ENCODE results near the gene ZNF148. TPM values are rescaled to one million over a fixed set of nuclear protein-coding genes. Genes with fewer than 3 reads are reported as not detected.
"Not testable (repeated sequence)": the region's sequence is repeated elsewhere in the genome, so short reads cannot be mapped to it uniquely, and the experiment has no call there.

The ZNF148 gene
- total RNA-seq, 1 donor, result 40.1 TPM

DNA sequence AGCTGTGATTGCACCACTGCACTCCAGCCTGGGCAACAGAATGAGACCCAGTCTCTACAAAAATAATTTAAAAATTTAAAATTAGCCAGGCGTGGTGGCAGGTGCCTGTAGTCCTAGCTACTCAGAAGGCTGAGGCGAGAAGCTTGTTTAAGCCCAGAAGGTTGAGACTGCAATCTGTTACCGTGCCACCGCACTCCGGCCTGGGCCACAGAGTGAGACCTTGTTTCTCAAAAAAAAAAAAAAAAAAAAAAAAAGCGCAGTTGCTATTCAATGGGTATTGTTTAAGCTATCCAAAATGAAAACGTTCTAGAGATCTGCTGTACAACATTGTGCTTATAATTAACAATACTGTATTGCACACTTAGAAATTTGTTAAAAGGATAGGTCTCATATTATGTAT is 24.0 kb downstream of the ZNF148 start:
- no peak for TF ChIP-seq CTCF (IDR thresholded peaks at IDR 0.05; ENCODE audit: insufficient read depth, low read length)
- no peak overlapping the region for H3K4me3 ChIP-seq (ENCODE audit: low read depth, low read length)
- DNase-seq (ENCODE audit: low read depth), result no peak

GRCh38 chr3:125350597-125350996 is 24.5 kb downstream of the ZNF148 start:
- DNase-seq (ENCODE audit: low read depth), result no peak
- no peak for TF ChIP-seq CTCF (IDR thresholded peaks at IDR 0.05; ENCODE audit: insufficient read depth, low read length)
- H3K4me3 ChIP-seq (ENCODE audit: low read depth, low read length), result no peak overlapping the region

GRCh38 chr3:125349556-125350165 is 25.5 kb downstream of the ZNF148 start:
- no peak for DNase-seq (ENCODE audit: low read depth)
- H3K4me3 ChIP-seq (ENCODE audit: low read depth, low read length), result no peak overlapping the region
- TF ChIP-seq CTCF (IDR thresholded peaks at IDR 0.05; ENCODE audit: insufficient read depth, low read length), result no peak

DNA sequence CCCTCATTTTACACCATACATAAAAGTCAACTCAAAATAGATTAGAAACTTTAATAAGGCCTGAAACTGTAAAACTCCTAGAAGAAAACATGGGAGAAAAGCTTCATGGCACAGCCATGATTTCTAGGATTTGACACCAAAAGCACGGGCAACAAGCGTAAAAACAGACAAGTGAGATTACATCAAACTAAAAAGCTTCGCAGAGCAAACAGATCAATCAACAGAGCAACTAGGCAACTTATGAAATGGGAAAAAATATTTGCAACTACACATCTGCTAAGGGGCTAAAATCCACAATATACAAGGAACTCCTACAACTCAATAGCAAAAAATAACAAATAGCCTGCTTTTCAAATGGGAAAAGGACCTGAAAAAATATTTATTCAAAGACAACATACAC is 26.1 kb downstream of the ZNF148 start:
- H3K4me3 ChIP-seq (ENCODE audit: low read depth, low read length), result no peak overlapping the region
- DNase-seq (ENCODE audit: low read depth), result no peak
- TF ChIP-seq CTCF (IDR thresholded peaks at IDR 0.05; ENCODE audit: insufficient read depth, low read length), result no peak

DNA sequence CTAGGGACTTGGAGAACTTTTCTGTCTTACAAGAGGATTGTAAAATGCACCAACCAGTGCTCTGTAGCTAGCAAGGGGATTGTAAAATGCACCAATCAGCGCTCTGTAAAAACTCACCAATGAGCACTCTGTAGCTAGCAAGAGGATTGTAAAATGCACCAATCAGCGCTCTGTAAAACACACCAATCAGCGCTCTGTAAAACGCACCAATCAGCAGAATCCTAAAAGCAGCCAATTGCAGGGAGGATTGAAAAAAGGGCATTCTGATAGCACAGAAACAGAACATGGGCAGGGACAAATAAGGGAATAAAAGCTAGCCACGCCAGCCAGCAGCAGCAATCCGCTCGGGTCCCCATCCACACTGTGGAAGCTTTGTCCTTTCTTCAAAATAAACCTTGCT is 31.8 kb downstream of the ZNF148 start:
- DNase-seq (ENCODE audit: low read depth); H3K4me3 ChIP-seq (ENCODE audit: low read depth, low read length): not testable (repeated sequence)

GRCh38 chr3:125340121-125340520 is 35.0 kb downstream of the ZNF148 start:
- no peak overlapping the region for H3K4me3 ChIP-seq (ENCODE audit: low read depth, low read length)
- TF ChIP-seq CTCF (IDR thresholded peaks at IDR 0.05; ENCODE audit: insufficient read depth, low read length), result no peak

DNA sequence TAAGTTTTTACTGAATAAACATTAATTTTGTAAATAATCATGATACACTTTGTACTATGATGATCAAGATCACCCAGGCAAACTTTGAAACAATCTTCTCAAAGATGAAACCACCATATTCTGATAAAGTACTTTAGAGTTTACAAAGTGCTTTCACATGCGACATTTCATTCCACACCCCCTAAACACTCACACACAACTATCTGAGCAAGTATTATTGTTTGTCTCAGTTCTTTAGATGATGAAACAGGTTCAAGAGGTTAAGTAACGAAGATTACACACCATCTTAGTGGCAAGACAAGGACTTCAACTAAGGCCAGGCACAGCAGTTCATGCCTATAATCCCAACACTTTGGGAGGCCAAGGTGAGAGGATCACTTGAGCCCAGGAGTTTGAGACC is 37.6 kb downstream of the ZNF148 start:
- DNase-seq (ENCODE audit: low read depth), result no peak
- TF ChIP-seq CTCF (IDR thresholded peaks at IDR 0.05; ENCODE audit: insufficient read depth, low read length), result no peak
- H3K4me3 ChIP-seq (ENCODE audit: low read depth, low read length), result no peak overlapping the region

More at GRCh38 chr3:125340121-125340520, 35.0 kb downstream of the ZNF148 start:
- no peak for DNase-seq (ENCODE audit: low read depth)

Measured in fibroblast of the aortic adventitia (primary cell).